ENCODE data around the gene SCN1A. TPM values are rescaled to one million over a fixed set of nuclear protein-coding genes. Genes with fewer than 3 reads are reported as not detected.
"Not testable (repeated sequence)": the region's sequence is repeated elsewhere in the genome, so short reads cannot be mapped to it uniquely, and the experiment has no call there.

The SCN1A gene
- total RNA-seq, 1 experiment from 2014 or later: not detected

GRCh38 chr2:166081131-166081632, 46.6 kb downstream of the SCN1A start:
- DNase-seq (ENCODE audit: low read depth): no peak

DNA sequence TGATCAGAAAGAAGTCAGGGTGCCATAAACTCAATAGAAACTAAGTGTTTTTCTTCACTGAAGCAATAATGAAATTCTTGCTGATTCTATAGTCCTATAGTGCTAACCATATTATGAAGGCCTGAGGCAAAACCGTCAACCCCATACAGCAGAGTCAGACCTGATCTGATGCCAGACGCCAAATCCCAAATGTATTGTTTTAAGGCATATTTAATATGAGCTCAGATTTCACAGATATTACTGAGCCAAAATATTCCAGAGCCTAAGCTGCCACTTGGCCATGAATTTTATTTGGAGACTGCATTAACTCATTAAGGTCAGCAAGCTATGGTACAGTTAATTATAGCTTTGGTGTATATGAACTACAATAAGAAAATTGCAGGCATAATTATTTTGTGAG, 53.4 kb downstream of the SCN1A start:
- no peak for DNase-seq (ENCODE audit: low read depth)

DNA sequence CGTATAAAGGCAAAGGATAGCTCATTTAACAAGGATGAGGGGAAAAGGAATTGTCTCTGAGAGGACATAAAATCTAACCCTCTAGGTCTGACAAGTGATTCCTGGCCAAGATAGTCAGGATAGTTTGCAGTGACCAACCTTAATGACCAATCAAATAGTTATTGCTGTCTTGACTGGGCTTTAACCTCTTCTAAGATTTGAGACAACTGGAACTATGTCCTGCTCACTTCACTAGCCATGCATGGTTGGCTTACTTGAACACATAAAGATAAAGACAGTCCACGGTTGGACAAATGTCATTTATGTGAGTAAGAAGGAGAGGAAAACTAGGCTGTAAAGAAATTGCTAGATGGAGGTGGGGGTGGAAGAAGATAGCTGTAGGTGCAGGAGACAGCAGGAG, 53.8 kb downstream of the SCN1A start:
- no peak for DNase-seq (ENCODE audit: low read depth)

- DNase-seq (ENCODE audit: low read depth): no peak
Observed at GRCh38 chr2:166070231-166070630, 57.6 kb downstream of the SCN1A start.

DNA sequence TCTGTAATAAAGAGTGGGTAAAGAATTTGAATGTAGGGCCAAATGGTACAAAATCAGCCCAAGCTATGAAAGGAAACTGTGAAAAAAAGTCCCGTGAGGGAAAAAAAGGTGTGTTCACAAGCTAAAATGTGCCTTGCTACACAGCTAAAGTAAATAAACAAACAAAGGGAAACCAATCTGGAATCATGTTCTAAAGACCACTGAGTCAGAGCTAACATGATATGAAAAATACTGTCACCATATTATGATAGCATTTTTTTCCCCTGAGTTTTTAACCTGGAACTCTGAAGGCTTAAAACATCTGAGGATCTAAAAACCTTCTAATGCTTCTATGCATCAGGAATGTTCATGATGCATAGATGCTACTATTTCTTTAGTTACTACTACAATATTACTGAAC, 58.8 kb downstream of the SCN1A start:
- DNase-seq (ENCODE audit: low read depth): no peak

DNA sequence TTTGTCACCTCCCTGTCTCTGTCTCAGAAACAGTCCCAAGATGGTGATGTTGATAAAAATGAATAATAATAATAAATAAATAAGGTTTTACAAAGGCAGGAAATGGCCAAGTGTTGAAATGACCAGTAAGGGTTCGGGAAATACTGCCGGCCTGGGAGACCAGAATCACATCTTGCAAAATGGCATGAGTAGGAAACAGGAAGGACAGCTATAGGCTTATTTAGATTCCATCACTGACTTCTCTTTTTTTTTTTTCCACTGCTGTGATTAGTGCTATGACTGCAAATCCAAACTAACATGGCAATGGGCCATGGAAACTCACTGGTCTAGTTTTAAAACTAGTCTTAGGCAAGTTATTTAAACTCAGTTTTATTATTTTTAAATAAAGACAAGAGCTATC, 60.6 kb downstream of the SCN1A start:
- no peak for DNase-seq (ENCODE audit: low read depth)

DNA sequence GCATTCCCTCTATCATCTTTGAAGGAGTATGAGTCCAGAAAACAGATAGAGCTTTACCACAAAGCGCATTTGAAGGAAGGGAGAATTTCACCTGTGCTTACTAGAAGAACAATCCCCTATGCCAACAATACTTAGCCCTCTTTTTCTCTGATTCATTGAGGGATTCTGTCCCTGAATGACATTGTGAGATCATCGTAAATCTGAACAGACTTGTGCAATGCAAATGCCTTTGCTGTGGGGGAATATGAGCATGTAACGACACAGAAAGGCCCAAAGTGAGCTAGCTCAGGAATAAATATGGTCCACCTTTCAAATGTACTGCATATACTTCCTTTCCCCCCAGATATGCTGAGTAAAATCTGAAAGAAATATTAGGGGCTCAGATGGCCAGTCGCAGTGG, 67.6 kb downstream of the SCN1A start:
- no peak for DNase-seq (ENCODE audit: low read depth)

DNA sequence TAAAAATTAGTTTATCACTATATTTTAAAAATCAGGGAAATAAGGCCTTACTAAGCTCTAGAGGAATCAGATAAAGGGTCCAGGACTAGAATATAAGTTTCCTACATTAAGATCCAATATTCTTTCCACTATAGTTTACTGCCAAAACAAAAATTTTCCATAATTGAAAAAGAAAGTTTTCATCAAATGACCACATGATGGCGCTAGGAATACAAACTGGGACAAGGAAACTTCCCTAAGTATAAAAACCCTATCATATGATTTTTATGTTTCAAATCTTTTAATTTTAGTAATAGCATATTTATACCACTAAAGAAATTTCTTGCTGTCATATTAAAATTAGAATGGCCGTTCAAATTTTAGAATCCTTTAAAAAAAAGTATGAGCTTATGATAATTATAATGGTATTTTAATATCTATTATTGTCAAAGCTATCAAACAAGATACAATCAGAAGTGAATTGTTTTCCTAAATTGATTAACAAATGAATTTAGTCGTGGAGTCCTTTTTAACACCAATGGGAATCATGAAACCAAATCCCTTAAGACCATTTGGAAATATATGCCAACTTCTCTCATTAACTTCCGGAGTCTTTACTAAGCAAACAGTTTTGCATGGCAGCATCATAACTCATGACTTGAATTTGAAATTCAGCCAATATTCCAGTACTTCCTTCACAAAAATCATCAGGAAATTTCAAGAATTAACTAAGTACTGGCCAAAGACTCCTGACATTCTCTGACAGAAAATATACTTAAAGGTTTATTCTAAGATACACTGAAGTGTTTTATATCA, 70.3 kb downstream of the SCN1A start:
- no peak for DNase-seq (ENCODE audit: low read depth)

GRCh38 chr2:166044853-166045483, 82.9 kb downstream of the SCN1A start:
- no peak for DNase-seq (ENCODE audit: low read depth)

GRCh38 chr2:166042768-166043390, 84.9 kb downstream of the SCN1A start:
- DNase-seq (ENCODE audit: low read depth): no peak

- no peak for DNase-seq (ENCODE audit: low read depth)
Observed at GRCh38 chr2:166042356-166042755, 85.5 kb downstream of the SCN1A start.

- no peak for DNase-seq (ENCODE audit: low read depth)
Observed at GRCh38 chr2:166041613-166042012, 86.2 kb downstream of the SCN1A start.

GRCh38 chr2:166032361-166032760, 95.5 kb downstream of the SCN1A start:
- no peak for DNase-seq (ENCODE audit: low read depth)

DNA sequence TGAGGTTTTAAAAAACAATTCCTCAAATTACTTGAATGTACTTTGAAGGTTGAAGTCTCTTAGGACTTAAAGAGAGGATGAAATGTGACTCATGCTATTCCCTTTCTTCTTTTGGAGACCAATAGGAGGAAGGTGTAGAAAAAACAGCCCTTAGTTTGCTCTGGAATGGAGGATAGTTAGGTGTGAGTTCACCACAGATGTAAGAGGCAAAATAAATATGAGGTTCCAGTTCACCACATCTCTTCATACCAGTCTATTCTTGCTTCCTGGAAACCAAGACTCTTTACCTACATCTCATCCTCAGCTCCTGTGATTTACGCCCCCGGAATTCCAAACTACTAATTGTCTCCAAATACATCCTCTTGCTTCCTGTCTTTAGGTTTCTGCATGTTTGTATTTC, 96.8 kb downstream of the SCN1A start:
- DNase-seq (ENCODE audit: low read depth): peak; percentile 67

GRCh38 chr2:166025313-166025712, 102.5 kb downstream of the SCN1A start:
- DNase-seq (ENCODE audit: low read depth): no peak

DNA sequence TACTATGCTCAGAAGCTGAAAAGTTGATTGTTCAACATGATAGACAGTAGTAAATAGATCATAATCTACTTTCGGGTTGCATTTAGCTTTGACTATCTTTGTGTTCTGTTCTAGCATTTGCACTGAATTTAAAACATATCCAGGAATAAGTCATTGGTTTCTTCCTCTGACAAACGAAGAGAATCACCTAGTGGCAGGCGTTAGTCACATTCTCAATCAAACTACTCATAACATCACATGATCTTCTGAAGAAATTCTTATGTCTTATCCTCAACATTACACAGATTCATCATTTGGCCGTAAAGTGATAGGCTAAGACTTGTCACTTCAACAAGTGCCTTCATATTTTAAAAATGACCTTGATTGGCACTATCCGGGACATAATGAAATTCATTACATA, 110.6 kb downstream of the SCN1A start:
- no peak for DNase-seq (ENCODE audit: low read depth)

- DNase-seq (ENCODE audit: low read depth): no peak
Observed at GRCh38 chr2:166013878-166014277, 113.9 kb downstream of the SCN1A start.

GRCh38 chr2:166011660-166012059, 116.2 kb downstream of the SCN1A start:
- no peak for DNase-seq (ENCODE audit: low read depth)

GRCh38 chr2:166000401-166000800, 127.4 kb downstream of the SCN1A start:
- no peak for DNase-seq (ENCODE audit: low read depth)

GRCh38 chr2:165990846-165991245, 137.0 kb downstream of the SCN1A start:
- no peak for DNase-seq (ENCODE audit: low read depth)

DNA sequence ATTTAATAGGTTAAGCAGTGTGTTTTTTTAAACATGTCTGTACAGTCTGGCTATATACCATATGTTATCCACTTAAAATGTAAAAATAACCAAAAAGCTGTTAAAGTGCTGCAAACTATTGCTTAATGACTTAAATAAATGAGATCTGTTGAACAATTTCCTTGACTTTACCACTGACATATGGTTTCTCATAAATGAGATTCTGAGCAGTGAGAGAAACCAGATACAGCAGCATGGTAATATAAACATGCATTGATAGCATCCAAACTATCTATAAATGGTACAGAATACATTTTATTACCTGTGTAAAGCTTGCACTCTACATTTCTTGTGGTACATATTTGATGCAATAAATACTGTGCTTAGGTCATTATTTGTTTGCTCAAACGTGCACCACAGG, 138.0 kb downstream of the SCN1A start:
- no peak for DNase-seq (ENCODE audit: low read depth)

DNA sequence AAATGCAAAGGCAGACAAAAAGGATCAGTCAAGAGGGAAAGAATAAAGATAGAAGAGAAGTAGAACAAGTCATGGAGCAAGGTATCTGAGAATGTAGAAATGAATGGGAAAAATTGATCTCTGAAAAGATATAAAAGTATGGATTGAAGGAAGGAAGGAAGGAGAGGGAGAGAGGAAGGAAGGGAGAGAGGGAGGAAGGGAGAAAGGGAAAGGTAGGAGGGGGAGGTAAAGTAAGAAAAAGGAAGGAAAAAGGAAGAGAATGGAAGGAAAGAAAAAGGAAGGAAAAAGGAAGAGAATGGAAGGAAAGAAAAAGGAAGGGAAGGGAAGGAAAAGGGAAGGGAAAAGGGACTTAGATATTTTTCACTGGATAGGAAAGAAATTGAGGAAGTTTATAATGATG, 142.7 kb downstream of the SCN1A start:
- no peak for DNase-seq (ENCODE audit: low read depth)

DNA sequence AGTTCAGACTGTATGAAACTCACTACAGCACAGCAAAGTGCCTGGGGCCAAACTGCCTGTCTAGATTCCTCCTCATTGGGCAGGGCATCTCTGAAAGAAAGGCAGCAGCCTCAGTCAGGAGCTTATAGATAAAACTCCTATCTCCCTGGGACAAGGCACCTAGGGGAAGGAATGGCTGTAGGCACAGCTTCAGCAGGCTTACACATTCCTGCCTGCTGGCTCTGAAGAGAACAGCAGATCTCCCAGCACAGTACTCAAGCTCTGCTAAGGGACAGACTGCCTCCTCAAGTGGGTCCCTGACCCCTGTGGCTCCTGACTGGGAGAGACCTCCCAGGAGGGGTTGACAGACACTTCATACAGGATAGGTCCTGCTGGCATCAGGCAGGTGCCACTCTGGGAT, 155.7 kb downstream of the SCN1A start:
- not testable (repeated sequence) for DNase-seq (ENCODE audit: low read depth)

Data from Daoy (cell line).